ENCODE data around the gene FUT7. TPM values are rescaled to one million over a fixed set of nuclear protein-coding genes. Genes with fewer than 3 reads are reported as not detected.

Gene FUT7
- total and polyA plus RNA-seq, 2 of the 13 experiments (the other 11 are each of a cell fraction or from before 2014, with no cell fraction given), result 0.05 TPM; not detected in 1

GRCh38 chr9:136991993-136992818 lies 39.7 kb downstream of the FUT7 start, which contains the start of gene PAXX (continued):
- TF ChIP-seq RFXAP (CRISPR knock-in tag; IDR thresholded peaks at IDR 0.05; ENCODE audit: borderline replicate concordance), result peak; percentile 66; the same call in 1 of the 2 replicates
- no peak for TF ChIP-seq SRF (IDR thresholded peaks at IDR 0.05; ENCODE audit: low read depth, low read length)
- TF ChIP-seq ISX (CRISPR knock-in tag; conservative IDR thresholded peaks at IDR 0.05), result no peak
- no peak for TF ChIP-seq ARNTL (CRISPR knock-in tag; IDR thresholded peaks at IDR 0.05)
- TF ChIP-seq NR2C2 (CRISPR knock-in tag; IDR thresholded peaks at IDR 0.05; ENCODE audit: borderline replicate concordance), result no peak
- TF ChIP-seq NR2F1 (CRISPR knock-in tag; IDR thresholded peaks at IDR 0.05), result no peak
- no peak for TF ChIP-seq PPARG (CRISPR knock-in tag; conservative IDR thresholded peaks at IDR 0.05)
- no peak for TF ChIP-seq ZNF672 (CRISPR knock-in tag; IDR thresholded peaks at IDR 0.05)
- no peak for TF ChIP-seq GFI1 (CRISPR knock-in tag; IDR thresholded peaks at IDR 0.05; ENCODE audit: borderline replicate concordance)
- no peak for TF ChIP-seq HOXA3 (CRISPR knock-in tag; IDR thresholded peaks at IDR 0.05)
- TF ChIP-seq FOSL1 (CRISPR knock-in tag; IDR thresholded peaks at IDR 0.05; ENCODE audit: borderline replicate concordance), result no peak
- TF ChIP-seq BORCS8-MEF2B (CRISPR knock-in tag; IDR thresholded peaks at IDR 0.05), result peak; percentile 58; the same call in 1 of the 2 replicates
- no peak for TF ChIP-seq NCOA1 (CRISPR knock-in tag; IDR thresholded peaks at IDR 0.05)
- peak; percentile 62; the same call in 1 of the 2 replicates for TF ChIP-seq ZNF441 (CRISPR knock-in tag; IDR thresholded peaks at IDR 0.05; ENCODE audit: borderline replicate concordance)
- TF ChIP-seq KDM5B (CRISPR knock-in tag; IDR thresholded peaks at IDR 0.05; ENCODE audit: borderline replicate concordance), result peak; percentile 69; the same call in 1 of the 2 replicates
- peak; percentile 51 for TF ChIP-seq MYC (CRISPR knock-in tag; IDR thresholded peaks at IDR 0.05; ENCODE audit: borderline replicate concordance)
- TF ChIP-seq ZBTB44 (CRISPR knock-in tag; IDR thresholded peaks at IDR 0.05), result no peak
- TF ChIP-seq ZNF607 (CRISPR knock-in tag; IDR thresholded peaks at IDR 0.05; ENCODE audit: borderline replicate concordance), result peak; percentile 46; the same call in 1 of the 2 replicates
- TF ChIP-seq ARID4A (CRISPR knock-in tag; IDR thresholded peaks at IDR 0.05; ENCODE audit: borderline replicate concordance), result peak; percentile 68
- no peak for TF ChIP-seq TGIF2 (CRISPR knock-in tag; IDR thresholded peaks at IDR 0.05)
- no peak for TF ChIP-seq POGK (CRISPR knock-in tag; conservative IDR thresholded peaks at IDR 0.05)
- no peak for TF ChIP-seq PRMT3 (CRISPR knock-in tag; IDR thresholded peaks at IDR 0.05; ENCODE audit: borderline replicate concordance, low read depth)
